Nephron (organoid): Measurements from ENCODE around the gene PARD3.
"Not testable (repeated sequence)": the region's sequence is repeated elsewhere in the genome, so short reads cannot be mapped to it uniquely, and the experiment has no call there.

Experiments used
- H3K27ac Mint-ChIP-seq, 3 experiments: 2 replicates each; pipeline ENCODE4 v1.8.0; 2020; ENCODE audit warnings: mixed read lengths in 3 of 3, mild to moderate bottlenecking in 2 of 3, moderate library complexity in 1 of 3
- H3K27me3 Mint-ChIP-seq: 2 replicates; pipeline ENCODE4 v1.8.0; 2021; ENCODE audit warnings: low read depth, mild to moderate bottlenecking, moderate library complexity, mixed read lengths
- H3K36me3 Mint-ChIP-seq: 2 replicates; pipeline ENCODE4 v1.8.0; 2020; ENCODE audit warnings: low read depth, mixed read lengths
- H3K4me1 Mint-ChIP-seq: 2 replicates; pipeline ENCODE4 v1.8.0; 2020; ENCODE audit warnings: mixed read lengths
- H3K4me3 Mint-ChIP-seq, 3 experiments: 2 replicates each; pipeline ENCODE4 v1.8.0; 2020; ENCODE audit warnings: mild to moderate bottlenecking in 3 of 3, mixed read lengths in 3 of 3, moderate library complexity in 2 of 3
- H3K9me3 Mint-ChIP-seq: 2 replicates; pipeline ENCODE4 v1.8.0; 2020; ENCODE audit warnings: mixed read lengths
- TF ChIP-seq, protein P1 (sequence below), 3 experiments: fragments of 200-600 bp; sonication (generic); IDR thresholded peaks; one replicate each; pipeline ENCODE4 v1.5.0; 2021; ENCODE audit warnings: antibody characterized with exemption in 3 of 3; ENCODE audit not compliant: unreplicated experiment in 3 of 3

Gene PARD3

GRCh38 chr10:34444223-34445183 lies 370.6 kb downstream of the PARD3 start:
- Mint-ChIP-seq H3K27ac (peak overlapping the region; percentile 8 to 73 (median 53)), H3K9me3 (no peaks in the 10 kb centered on the region), H3K27me3 (no peaks in the 10 kb centered on the region), H3K36me3 (peaks cover 32% of the 10 kb centered on the region), H3K4me3 (no peak overlapping the region), H3K4me1 (peaks cover 11% of the 10 kb centered on the region)
- TF ChIP-seq, protein P1, sequence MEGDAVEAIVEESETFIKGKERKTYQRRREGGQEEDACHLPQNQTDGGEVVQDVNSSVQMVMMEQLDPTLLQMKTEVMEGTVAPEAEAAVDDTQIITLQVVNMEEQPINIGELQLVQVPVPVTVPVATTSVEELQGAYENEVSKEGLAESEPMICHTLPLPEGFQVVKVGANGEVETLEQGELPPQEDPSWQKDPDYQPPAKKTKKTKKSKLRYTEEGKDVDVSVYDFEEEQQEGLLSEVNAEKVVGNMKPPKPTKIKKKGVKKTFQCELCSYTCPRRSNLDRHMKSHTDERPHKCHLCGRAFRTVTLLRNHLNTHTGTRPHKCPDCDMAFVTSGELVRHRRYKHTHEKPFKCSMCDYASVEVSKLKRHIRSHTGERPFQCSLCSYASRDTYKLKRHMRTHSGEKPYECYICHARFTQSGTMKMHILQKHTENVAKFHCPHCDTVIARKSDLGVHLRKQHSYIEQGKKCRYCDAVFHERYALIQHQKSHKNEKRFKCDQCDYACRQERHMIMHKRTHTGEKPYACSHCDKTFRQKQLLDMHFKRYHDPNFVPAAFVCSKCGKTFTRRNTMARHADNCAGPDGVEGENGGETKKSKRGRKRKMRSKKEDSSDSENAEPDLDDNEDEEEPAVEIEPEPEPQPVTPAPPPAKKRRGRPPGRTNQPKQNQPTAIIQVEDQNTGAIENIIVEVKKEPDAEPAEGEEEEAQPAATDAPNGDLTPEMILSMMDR (IDR thresholded peaks at IDR 0.05; ENCODE audit: unreplicated experiment in 3 of 3), result no peak

- H3K27ac Mint-ChIP-seq, H3K27me3 Mint-ChIP-seq, H3K9me3 Mint-ChIP-seq, H3K4me3 Mint-ChIP-seq: not testable (repeated sequence)
- Mint-ChIP-seq H3K4me1 (peaks cover 18% of the 10 kb centered on the region), H3K36me3 (peaks cover 23% of the 10 kb centered on the region)
Measured at GRCh38 chr10:34439386-34439785, 375.7 kb downstream of the PARD3 start.

GRCh38 chr10:34438741-34439140 lies 376.4 kb downstream of the PARD3 start:
- no peak overlapping the region for H3K4me3 Mint-ChIP-seq
- peak overlapping the region in 2 of 3 experiments; percentile 55 to 74 for H3K27ac Mint-ChIP-seq
- H3K27me3 Mint-ChIP-seq, result no peaks in the 10 kb centered on the region
- H3K4me1 Mint-ChIP-seq, result peaks cover 22% of the 10 kb centered on the region
- TF ChIP-seq, protein P1 (IDR thresholded peaks at IDR 0.05; ENCODE audit: unreplicated experiment in 3 of 3), result no peak
- peaks cover 16% of the 10 kb centered on the region for H3K36me3 Mint-ChIP-seq
- no peaks in the 10 kb centered on the region for H3K9me3 Mint-ChIP-seq

GRCh38 chr10:34437906-34438305 lies 377.2 kb downstream of the PARD3 start:
- no peaks in the 10 kb centered on the region for H3K27me3 Mint-ChIP-seq
- H3K27ac Mint-ChIP-seq, result no peak overlapping the region
- H3K4me3 Mint-ChIP-seq, result no peak overlapping the region
- H3K9me3 Mint-ChIP-seq, result no peaks in the 10 kb centered on the region
- H3K4me1 Mint-ChIP-seq, result peaks cover 30% of the 10 kb centered on the region
- peaks cover 9% of the 10 kb centered on the region for H3K36me3 Mint-ChIP-seq
- TF ChIP-seq, protein P1 (IDR thresholded peaks at IDR 0.05; ENCODE audit: unreplicated experiment in 3 of 3), result no peak

- no peaks in the 10 kb centered on the region for H3K36me3 Mint-ChIP-seq
- peak overlapping the region in 1 of 3 experiments; percentile 0 for H3K4me3 Mint-ChIP-seq
- peaks cover 35% of the 10 kb centered on the region for H3K4me1 Mint-ChIP-seq
- no peaks in the 10 kb centered on the region for H3K27me3 Mint-ChIP-seq
- TF ChIP-seq, protein P1 (IDR thresholded peaks at IDR 0.05; ENCODE audit: unreplicated experiment in 3 of 3), result no peak
- H3K27ac Mint-ChIP-seq, result peak overlapping the region; percentile 57 to 81 (median 66)
- H3K9me3 Mint-ChIP-seq, result no peaks in the 10 kb centered on the region
Measured at GRCh38 chr10:34434119-34434594, 380.9 kb downstream of the PARD3 start.

GRCh38 chr10:34433241-34434076 lies 381.6 kb downstream of the PARD3 start:
- TF ChIP-seq, protein P1 (IDR thresholded peaks at IDR 0.05; ENCODE audit: unreplicated experiment in 3 of 3), result no peak
- H3K4me3 Mint-ChIP-seq, result peak overlapping the region in 1 of 3 experiments; percentile 0
- H3K4me1 Mint-ChIP-seq, result peaks cover 33% of the 10 kb centered on the region
- no peaks in the 10 kb centered on the region for H3K9me3 Mint-ChIP-seq
- peak overlapping the region; percentile 57 to 81 (median 66) for H3K27ac Mint-ChIP-seq
- H3K27me3 Mint-ChIP-seq, result no peaks in the 10 kb centered on the region
- H3K36me3 Mint-ChIP-seq, result no peaks in the 10 kb centered on the region
